Caco-2 (cell line): ENCODE measurements around the gene ATP13A2. TPM values are rescaled to one million over a fixed set of nuclear protein-coding genes. Genes with fewer than 3 reads are reported as not detected.

Experiments
- BruUV-seq: library from RNA; stranded (reverse); fragments of 400-500 nt; replicated peaks from 2 replicates; lab custom pipeline; 2021; lab: Mats Ljungman, UMichigan
- CTCF ChIA-PET: fragments of 300-600 bp; sonication (Branson Sonifier 250); formaldehyde crosslinking; loops from one replicate; lab custom pipeline; 2022; ENCODE audit warnings: antibody characterized with exemption; lab: Charles Lee
- POLR2A ChIA-PET: fragments of 300-600 bp; sonication (Branson Sonifier 250); formaldehyde crosslinking; loops from one replicate; lab custom pipeline; 2022; ENCODE audit warnings: antibody characterized with exemption; lab: Charles Lee
- DNase-seq, 2 experiments: peaks; one replicate each; pipeline versions ENCODE4 v3.0.0 to v3.0.0-alpha.2; 2020 to 2022
- H3K27me3 ChIP-seq: replicated peaks from 2 replicates; pipeline ENCODE4 v1.6.0; 2011; ENCODE audit warnings: low read length; ENCODE audit not compliant: control insufficient read depth, insufficient read depth
- H3K36me3 ChIP-seq: 2 replicates; pipeline ENCODE4 v1.5.1; 2011; ENCODE audit warnings: low read length; ENCODE audit not compliant: control insufficient read depth, insufficient read depth
- H3K4me1 ChIP-seq: fragments of 250-450 bp; sonication (Bioruptor Pico); 2 replicates; pipeline ENCODE4 v1.5.1; 2020; ENCODE audit warnings: mild to moderate bottlenecking
- H3K4me3 ChIP-seq: 2 replicates; pipeline ENCODE4 v1.5.1; 2011; ENCODE audit warnings: low read depth, mild to moderate bottlenecking, control low read depth, low read length
- H3K9me3 ChIP-seq: fragments of 250-450 bp; sonication (Bioruptor Pico); 2 replicates; pipeline ENCODE4 v1.5.1; 2020; ENCODE audit warnings: mild to moderate bottlenecking, moderate library complexity
- H3K27ac Mint-ChIP-seq: one replicate; pipeline ENCODE4 v1.8.0; 2022; ENCODE audit warnings: mixed read lengths; ENCODE audit not compliant: unreplicated experiment
- H3K27me3 Mint-ChIP-seq: one replicate; pipeline ENCODE4 v1.8.0; 2022; ENCODE audit warnings: mixed read lengths; ENCODE audit not compliant: insufficient read depth, unreplicated experiment
- H3K36me3 Mint-ChIP-seq: one replicate; pipeline ENCODE4 v1.8.0; 2022; ENCODE audit warnings: mild to moderate bottlenecking, mixed read lengths; ENCODE audit not compliant: insufficient read depth, unreplicated experiment
- H3K4me1 Mint-ChIP-seq: one replicate; pipeline ENCODE4 v1.8.0; 2022; ENCODE audit warnings: low read depth, mixed read lengths; ENCODE audit not compliant: unreplicated experiment
- H3K4me3 Mint-ChIP-seq: one replicate; pipeline ENCODE4 v1.8.0; 2022; ENCODE audit warnings: mild to moderate bottlenecking, moderate library complexity, mixed read lengths; ENCODE audit not compliant: unreplicated experiment
- H3K9me3 Mint-ChIP-seq: one replicate; pipeline ENCODE4 v1.8.0; 2022; ENCODE audit warnings: mixed read lengths; ENCODE audit not compliant: unreplicated experiment
- CTCF ChIP-seq, 2 experiments: fragments of 200-600 bp in 1 of 2; IDR thresholded peaks; 1 replicate in 1 of 2; 2 replicates in 1 of 2; pipeline versions ENCODE4 v1.5.1 to v1.8.0; 2011 to 2022; ENCODE audit warnings: antibody characterized with exemption in 1 of 2, control low read depth in 1 of 2, inconsistent platforms in 1 of 2, low read depth in 1 of 2, low read length in 1 of 2, mild to moderate bottlenecking in 1 of 2, moderate library complexity in 1 of 2; ENCODE audit not compliant: insufficient read depth in 1 of 2, severe bottlenecking in 1 of 2, unreplicated experiment in 1 of 2
- intact Hi-C: fragments of 100-400 bp; cut with micrococcal nuclease; formaldehyde crosslinking; loops from one replicate; pipeline ENCODE4 v1.10.0; 2022; ENCODE audit not compliant: unreplicated experiment
- total RNA-seq: library from RNA; stranded (reverse); gene quantifications from 2 replicates; pipeline ENCODE4 v1.2.3, GENCODE V29; 2022

ATP13A2 gene
- total RNA-seq, 1 experiment from 2014 or later, result 58.4 TPM

GRCh38 chr1:16986962-16987361, 24.8 kb downstream of the ATP13A2 start:
- Mint-ChIP-seq H3K4me1 (peaks cover 8% of the 10 kb centered on the region), H3K27ac (no peak overlapping the region), H3K4me3 (no peak overlapping the region), H3K27me3 (no peaks in the 10 kb centered on the region), H3K36me3 (peaks cover 7% of the 10 kb centered on the region), H3K9me3 (no peaks in the 10 kb centered on the region)
- ChIA-PET CTCF (interaction anchor here (0.6 kb wide), 1 partner anchor 12 kb away, joined by 4 read pairs; no protein-coding TSS in a partner anchor), POLR2A (no interaction called here)
- Histone ChIP-seq H3K36me3 (no peaks in the 10 kb centered on the region), H3K4me1 (no peaks in the 10 kb centered on the region), H3K4me3 (no peak overlapping the region), H3K9me3 (no peaks in the 10 kb centered on the region), H3K27me3 (no peaks in the 10 kb centered on the region)
- no TSS peak for BruUV-seq
- intact Hi-C loops, result no loop called here
- TF ChIP-seq CTCF (IDR thresholded peaks at IDR 0.05; ENCODE audit: insufficient read depth in 1 of 2, low read depth in 1 of 2, low read length in 1 of 2, severe bottlenecking in 1 of 2, unreplicated experiment in 1 of 2), result peak in 1 of 2 experiments; percentile 25
- peak in 1 of 2 experiments; percentile 25 for DNase-seq

GRCh38 chr1:16986560-16986959, 25.2 kb downstream of the ATP13A2 start:
- no peak for TF ChIP-seq CTCF (IDR thresholded peaks at IDR 0.05; ENCODE audit: insufficient read depth in 1 of 2, low read depth in 1 of 2, low read length in 1 of 2, severe bottlenecking in 1 of 2, unreplicated experiment in 1 of 2)
- H3K36me3 ChIP-seq, result no peaks in the 10 kb centered on the region

GRCh38 chr1:16986113-16986512, 25.6 kb downstream of the ATP13A2 start:
- Mint-ChIP-seq H3K27me3 (no peaks in the 10 kb centered on the region), H3K36me3 (peaks cover 7% of the 10 kb centered on the region), H3K9me3 (no peaks in the 10 kb centered on the region), H3K4me1 (peaks cover 13% of the 10 kb centered on the region), H3K27ac (no peak overlapping the region), H3K4me3 (no peak overlapping the region)
- Histone ChIP-seq H3K9me3 (no peaks in the 10 kb centered on the region), H3K27me3 (no peaks in the 10 kb centered on the region), H3K36me3 (no peaks in the 10 kb centered on the region), H3K4me1 (no peaks in the 10 kb centered on the region), H3K4me3 (no peak overlapping the region)
- POLR2A ChIA-PET, result no interaction called here
- CTCF ChIA-PET, result no interaction called here
- DNase-seq, result no peak
- TF ChIP-seq CTCF (IDR thresholded peaks at IDR 0.05; ENCODE audit: insufficient read depth in 1 of 2, low read depth in 1 of 2, low read length in 1 of 2, severe bottlenecking in 1 of 2, unreplicated experiment in 1 of 2), result no peak
- BruUV-seq, result no TSS peak
- intact Hi-C loops, result no loop called here

More at GRCh38 chr1:16986560-16986959, 25.2 kb downstream of the ATP13A2 start:
- Histone ChIP-seq H3K4me1 (no peaks in the 10 kb centered on the region), H3K9me3 (no peaks in the 10 kb centered on the region), H3K27me3 (no peaks in the 10 kb centered on the region), H3K4me3 (no peak overlapping the region)
- H3K36me3 Mint-ChIP-seq, result peaks cover 7% of the 10 kb centered on the region
- no peaks in the 10 kb centered on the region for H3K27me3 Mint-ChIP-seq
- no peaks in the 10 kb centered on the region for H3K9me3 Mint-ChIP-seq
- POLR2A ChIA-PET, result no interaction called here
- DNase-seq, result no peak
- BruUV-seq, result no TSS peak
- CTCF ChIA-PET, result interaction anchor here (0.6 kb wide), 1 partner anchor 13 kb away, joined by 4 read pairs; no protein-coding TSS in a partner anchor
- intact Hi-C loops, result no loop called here
- no peak overlapping the region for H3K27ac Mint-ChIP-seq
- peaks cover 9% of the 10 kb centered on the region for H3K4me1 Mint-ChIP-seq
- no peak overlapping the region for H3K4me3 Mint-ChIP-seq
